Activated CD8-positive, alpha-beta memory T cell treated with anti-CD3 and anti-CD28 coated beads for 1 hour (primary cell): ENCODE measurements around the gene FAM222A.
A peak's percentile ranks its signal among the peaks of the same experiment; 100 is the strongest.

Source experiments
- DNase-seq, 2 donors: peaks; one replicate each; pipeline ENCODE4 v3.0.0-alpha.2; 2020; ENCODE audit warnings: low read depth in 1 of 2; ENCODE audit errors: extremely low read depth in 1 of 2

FAM222A gene

DNA sequence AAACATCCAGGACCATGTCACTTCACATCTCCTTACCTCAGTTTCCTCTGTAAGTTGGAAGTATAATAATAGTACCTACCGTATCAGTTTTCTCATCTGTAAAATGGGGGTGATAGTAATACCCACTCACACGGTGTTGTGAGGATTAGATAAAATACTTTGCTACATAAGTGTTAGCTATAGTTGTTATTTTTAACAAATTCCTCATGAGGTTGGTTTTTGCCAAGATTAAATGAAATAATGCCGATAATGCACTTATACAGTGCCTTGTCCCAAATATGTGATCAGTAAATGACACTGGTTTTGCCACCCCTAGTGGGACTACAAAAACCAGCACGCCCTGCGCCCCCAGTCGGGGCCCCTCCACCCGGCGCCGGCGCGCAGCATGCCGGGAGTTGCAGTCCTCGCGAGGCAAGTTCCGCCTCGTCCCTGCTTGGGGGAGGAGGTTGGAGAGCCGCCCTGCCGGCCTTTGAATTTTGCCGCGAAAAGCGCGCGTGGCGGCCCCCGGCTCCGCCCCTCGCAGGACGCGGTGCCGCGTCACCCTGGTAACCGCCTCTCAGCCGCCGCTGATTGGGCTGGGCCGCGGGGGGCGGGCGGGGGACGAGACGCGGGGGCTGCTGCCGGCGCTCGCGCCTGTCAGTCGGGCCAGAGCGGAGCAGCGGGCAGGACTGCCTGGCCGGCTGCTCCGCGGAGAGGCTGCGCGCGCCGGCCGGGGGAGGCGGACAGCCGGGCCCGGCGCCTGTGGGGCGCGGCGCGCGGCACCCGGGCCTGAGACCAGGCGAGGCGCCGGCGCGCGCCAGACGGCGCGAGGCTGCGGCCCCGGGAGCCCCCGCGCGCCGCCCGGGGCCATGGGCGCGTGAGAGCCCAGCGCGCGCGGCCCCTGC, at the start of gene FAM222A:
Gene FAM222A, plus strand, starts transcription at position 639 of the 884 bp plus-strand sequence. CDS start 30,322 bp downstream, outside the sequence.
- DNase-seq, result peak; percentile 87 to 96

- DNase-seq, result no peak
These were observed 49.2 kb upstream of the FAM222A start for GRCh38 chr12:109664402-109664801.

- no peak for DNase-seq
These were observed 47.6 kb upstream of the FAM222A start for GRCh38 chr12:109666068-109666467.

DNA sequence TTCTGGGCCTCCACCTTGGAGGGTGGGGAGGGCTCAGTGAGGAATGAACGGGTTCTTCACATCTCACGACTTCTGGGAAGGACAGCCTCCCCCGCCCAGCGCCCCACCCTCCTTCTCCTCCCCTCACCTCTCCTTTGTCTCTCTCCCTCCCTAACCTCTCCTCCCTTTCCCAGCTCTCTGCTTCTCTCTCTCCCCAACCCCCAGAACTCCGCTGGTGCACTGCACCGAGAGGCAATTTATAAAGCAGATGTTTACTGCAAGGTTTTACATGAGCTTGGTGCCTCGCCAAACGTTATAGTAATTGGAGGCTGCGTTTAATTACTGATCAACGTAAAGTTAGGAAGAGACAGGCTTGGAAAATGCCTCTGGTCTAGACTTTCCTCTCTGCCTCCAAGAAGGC, 42.9 kb upstream of the FAM222A start:
- no peak for DNase-seq

DNA sequence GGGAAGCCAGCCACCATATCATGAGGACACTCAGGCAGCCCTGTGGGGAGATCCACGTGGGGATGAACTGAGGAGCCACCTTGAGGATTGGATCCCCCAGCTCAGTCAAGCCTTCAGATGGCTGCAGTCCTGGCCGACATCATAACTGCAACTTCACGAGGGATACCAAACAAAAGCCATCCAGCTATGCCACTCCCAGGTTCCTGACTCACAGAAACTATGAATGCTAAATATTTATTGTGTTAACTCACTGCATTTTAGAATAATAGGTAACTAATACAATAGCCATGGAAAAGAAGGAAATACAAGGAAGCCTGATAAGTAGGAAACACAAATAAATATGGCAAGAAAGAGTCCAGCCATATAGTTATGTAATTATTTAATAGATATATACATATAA, 42.1 kb upstream of the FAM222A start:
- no peak for DNase-seq

DNA sequence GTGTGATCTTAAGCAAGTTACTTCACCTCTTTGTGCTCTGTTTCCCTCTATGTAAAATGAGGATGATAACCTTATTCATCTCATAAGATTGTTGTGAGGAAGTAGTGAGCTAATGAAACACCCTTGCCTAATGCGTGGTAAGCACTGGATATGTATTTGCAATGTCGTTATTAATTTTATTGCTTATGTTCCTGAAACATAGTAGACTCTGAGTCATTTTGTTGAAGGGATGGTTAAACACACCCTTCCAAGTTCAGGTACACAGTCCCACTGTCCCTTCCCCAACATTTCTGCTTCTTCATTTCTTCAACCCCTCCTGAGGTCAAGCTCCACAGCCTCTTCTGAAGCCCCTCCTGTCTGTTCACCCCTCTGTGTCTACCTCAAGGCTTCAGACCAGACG, 40.2 kb upstream of the FAM222A start:
- no peak for DNase-seq

DNA sequence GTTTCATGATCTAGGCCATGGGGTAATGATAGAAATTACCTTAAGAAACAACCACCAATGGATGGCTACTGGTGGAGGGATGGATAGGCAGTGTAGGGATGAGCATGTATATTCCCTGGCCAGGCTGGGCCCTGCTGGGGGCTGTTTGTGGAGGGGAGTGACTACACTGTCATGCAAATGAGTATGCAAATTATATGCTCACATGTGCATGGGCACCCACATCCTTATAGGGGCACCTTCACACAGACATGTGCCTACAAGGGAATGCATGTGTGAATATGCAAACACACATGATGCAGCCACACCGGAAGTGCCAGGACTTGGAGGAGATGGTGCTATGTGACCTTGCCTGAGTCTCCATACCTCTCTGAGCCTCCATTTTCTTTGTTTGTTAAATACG, 39.7 kb upstream of the FAM222A start:
- DNase-seq, result no peak

GRCh38 chr12:109675411-109675810, 38.2 kb upstream of the FAM222A start:
- no peak for DNase-seq

DNA sequence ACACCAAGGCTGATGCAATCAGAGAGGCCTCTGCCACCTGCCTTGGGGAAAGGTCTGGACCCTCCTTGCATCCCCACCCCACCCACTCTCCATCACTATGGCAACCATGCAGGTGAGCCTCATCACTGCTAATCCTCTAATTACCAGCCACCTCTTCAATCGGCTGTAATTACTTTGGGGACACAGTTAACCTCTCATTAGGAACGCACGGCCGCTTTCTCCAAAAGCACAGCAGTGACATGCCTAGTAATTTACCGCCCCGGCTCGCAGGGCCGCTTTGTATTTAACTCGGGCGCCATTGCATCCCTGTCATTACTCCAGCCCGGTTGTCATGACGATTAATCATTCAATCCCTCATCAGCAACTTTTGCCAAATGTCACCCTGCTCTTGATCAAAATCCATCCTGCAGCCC, 36.3 kb upstream of the FAM222A start:
- DNase-seq, result no peak

- DNase-seq, result no peak
These were observed 34.9 kb upstream of the FAM222A start for GRCh38 chr12:109678719-109679118.

GRCh38 chr12:109679501-109680263, 33.9 kb upstream of the FAM222A start:
- no peak for DNase-seq

GRCh38 chr12:109680264-109681005, 33.2 kb upstream of the FAM222A start:
- DNase-seq, result no peak

DNA sequence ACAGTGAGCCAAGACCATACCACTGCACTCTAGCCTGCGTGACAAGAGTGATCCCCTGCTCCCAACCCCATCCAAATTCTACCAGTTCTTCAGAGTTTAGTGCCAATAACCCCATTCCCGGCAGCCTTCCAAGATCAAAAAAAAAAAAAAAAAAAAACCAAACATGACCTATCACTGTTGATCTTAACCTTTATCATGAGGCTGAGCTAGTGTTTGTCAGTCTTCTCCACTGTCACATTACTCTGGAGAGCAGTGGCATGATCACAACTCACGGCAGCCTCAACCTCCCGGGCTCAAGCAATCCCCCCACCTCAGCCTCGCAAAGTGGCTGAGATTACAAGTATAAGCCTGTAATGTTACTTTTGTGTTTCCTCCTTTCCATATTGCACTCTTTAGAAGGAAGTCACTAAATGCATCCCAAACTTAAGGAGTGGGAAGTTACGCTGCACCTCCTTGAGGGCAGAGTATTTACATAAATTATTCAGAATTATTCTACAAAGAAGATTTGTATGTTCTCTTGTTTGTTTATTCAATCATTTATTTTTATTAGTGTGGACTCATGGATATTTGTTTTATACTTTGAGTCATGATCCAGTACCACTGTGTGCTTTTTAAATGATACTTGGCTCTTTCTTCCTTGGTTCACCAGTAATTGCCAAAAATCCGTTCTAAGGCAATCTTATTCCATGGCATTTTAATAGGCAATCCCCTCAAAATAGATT, 31.5 kb upstream of the FAM222A start:
- no peak for DNase-seq

DNA sequence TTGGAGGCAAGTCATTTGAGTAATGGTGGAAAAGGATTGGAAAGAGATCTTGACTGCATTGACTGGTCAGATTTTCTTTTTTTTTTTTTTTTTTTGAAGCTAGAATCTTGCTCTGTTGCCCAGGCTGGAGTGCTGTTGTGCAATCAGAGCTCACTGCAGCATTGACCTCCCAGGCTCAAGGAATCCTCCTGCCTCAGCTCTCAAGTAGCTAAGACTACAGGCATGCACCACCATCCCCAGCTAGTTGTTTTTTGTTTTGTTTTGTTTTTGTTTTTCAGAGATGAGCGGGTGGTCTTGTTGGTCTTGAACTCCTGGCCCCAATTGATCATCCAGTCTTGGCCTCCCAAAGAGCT, 30.9 kb upstream of the FAM222A start:
- no peak for DNase-seq

GRCh38 chr12:109683316-109683715, 30.3 kb upstream of the FAM222A start:
- no peak for DNase-seq

DNA sequence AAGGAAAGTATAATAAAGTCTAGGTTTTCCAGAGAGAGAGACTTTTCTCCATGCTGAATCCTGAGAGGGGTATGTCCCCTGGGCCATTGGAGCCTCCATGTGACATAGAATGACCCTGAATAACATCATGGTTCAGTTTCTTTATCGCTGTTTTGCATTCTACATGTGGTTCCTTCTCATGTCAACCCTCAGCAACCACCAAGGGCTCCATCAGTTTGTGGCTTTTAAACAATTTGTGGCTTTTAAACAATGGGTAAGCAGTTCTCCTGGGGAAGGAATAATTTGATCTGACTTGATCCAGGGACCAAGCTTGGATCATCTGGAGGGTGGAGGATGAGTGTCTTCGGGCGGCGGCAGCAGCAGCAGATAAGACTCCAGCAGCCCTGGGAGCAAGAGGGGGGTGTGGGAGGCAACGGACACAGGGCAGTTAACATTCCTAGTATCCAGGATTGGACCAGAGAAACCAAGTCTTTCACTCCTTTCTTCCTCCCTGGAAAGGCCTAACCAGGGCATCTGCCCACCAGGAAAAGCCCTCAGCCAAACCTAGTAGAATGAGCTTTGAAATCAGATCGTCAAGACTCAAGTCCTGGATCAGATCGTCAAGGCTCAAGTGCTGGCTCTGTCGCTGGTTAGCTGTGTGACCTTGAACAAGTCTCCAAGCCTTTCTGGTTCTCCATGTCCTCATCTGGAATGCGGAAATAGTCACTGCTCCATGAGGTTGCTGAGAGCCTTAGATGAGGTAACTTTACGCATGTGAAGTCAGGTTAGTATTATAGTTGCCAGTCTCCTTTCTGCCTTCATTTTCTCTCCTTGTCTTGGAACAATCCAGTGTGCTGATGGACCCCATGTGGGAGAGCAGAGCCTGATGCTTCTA, 27.8 kb upstream of the FAM222A start:
- DNase-seq, result no peak

- DNase-seq, result no peak
These were observed 27.1 kb upstream of the FAM222A start for GRCh38 chr12:109686523-109686922.

- DNase-seq, result no peak
These were observed 26.4 kb upstream of the FAM222A start for GRCh38 chr12:109687250-109687649.

DNA sequence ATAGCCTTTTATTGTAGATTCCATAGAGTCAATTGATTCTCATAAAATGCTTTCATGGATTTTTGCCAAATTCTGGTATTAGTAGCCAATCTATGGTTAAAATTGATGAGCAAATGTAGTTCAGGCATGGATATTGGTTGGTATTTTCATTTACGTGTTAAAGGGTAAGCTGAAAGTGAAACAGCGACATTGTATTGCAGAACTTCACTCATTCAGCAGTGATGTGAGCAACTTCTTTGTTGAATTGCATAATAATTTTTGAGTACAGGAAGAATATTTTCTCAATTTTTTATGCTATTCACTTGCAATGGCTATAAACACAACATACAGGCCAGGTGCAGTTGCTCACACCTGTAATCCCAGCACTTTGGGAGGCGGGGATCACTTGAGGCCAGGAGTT, 24.2 kb upstream of the FAM222A start:
- no peak for DNase-seq

DNA sequence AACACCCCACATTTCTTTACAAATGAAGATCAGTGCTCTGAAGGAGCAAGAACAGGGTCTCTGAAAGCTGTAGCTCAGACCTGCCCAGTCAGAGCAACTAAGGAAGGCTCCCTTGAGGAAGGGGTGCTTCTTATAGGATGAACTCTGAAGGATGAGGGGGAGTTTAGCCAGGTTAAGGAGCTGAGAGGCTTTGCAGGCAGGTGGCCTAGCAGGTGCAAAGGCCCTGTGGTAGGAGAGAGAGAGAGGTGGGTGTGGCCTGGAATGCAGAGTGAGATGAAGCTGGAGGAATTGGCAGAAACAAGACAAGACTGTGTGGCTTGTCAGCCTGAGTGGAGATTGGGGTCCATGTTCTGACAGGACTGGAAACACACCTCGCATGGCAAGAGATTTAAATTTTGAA, 20.5 kb upstream of the FAM222A start:
- DNase-seq, result no peak
